Measurements from ENCODE around the gene ASPN.

ASPN gene

DNA sequence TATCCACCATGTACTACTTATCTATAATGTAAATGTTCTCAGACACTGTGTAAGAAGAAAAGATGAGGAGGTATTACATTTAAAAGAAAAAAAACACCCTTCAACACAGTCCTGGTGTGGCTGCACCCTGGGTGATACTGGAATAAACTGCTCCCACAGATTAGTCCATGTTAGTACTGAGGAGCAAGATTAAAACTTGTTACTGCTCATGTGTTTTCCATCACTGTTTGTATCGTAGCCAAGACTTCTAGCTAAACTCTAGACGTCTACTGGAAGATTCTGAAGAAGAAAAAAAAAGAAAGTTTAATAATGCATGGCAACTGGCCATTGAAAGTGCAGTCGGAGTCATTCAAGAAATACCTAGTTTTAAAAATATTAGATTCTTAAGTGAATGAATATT lies at the start of gene ASPN:
ASPN (minus strand) TSS at position 178 of the 400 bp plus-strand sequence.
- DNase-seq (ENCODE audit: low spot score) = peak; percentile 50

DNA sequence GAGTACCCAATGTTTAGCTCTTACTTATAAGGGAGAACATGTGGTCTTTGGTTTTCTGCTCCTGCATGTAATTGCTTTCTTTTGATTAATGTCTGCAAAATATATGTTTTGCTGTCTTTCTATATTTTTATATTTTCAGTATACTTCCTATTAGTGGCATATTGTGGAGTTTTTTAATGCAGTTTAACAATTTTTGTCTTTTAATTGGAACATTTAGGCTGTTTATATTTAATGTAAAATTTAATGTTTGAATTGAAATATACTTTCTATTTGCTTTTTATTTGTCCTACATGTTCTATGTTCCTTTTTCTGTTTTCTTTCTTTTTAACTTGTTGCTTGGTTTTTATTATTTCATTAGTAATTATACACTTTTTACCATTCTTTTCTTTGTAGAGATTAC lies 48.6 kb upstream of the ASPN start:
- no peak for DNase-seq (ENCODE audit: low spot score)

DNA sequence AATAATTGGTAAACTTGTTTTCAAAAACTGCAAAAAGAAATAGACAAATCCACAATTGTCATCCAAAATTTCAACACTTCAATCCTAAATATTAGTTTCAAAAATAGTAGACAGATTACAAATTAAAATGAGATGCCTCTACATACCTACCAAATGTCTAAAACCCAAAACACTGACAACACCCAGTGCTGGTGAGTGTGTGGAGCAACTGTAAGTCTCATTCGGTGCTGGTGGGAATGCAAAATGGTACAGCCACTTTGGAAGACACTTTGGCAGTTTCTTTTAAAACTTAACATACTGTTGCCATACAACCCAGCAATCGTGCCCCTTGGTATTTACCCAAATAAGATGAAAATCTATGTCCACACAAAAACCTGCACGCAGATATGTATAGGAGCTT lies 46.8 kb upstream of the ASPN start:
- DNase-seq (ENCODE audit: low spot score) = no peak

DNA sequence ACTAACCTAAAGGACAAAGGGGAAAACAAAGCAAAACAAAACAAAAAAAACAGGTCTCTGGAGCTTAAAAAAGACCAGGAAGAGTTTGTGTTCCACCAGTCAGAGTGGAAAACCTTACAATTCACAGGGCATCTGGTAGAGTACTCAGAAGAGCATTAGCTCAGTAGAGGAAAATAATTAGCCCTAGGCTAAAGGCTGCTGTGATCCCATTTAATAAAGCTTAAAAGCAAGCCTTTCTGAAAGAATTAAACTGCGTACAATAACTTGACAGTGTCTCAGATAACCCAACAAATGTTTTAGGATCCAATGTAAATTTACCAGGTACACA lies 46.2 kb upstream of the ASPN start:
- DNase-seq (ENCODE audit: low spot score) = no peak

DNA sequence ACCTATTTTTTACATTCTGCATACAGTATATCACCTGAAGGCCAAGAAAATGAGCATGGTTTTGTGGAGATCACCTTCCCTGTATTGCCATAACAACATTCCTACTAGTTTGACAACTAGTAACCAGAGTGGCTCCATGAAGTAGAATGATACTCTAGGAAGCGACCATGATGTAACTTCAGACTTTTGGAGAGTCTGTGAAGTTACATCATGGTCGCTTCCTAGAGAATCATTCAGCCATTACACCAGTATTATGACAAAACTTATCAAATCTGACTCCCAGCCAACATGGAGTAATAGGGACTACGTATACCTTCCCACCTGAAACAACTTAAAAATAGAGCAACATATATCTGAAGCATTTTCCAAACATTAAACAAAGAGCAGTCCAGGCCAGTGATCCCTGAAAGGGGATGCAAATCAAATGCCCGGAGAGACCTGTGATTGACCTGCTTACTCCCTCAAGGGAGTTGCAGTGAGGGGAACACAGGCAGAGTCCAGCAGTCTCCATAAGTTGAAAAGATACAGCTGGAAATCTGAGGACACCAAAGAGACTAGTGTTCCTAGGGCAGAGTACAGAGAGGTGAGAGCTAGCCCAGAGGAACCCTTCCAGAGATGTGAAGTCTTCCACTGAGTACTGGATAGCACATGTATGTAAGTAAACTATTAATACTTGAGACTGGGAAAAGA lies 45.7 kb upstream of the ASPN start:
- no peak for DNase-seq (ENCODE audit: low spot score)

DNA sequence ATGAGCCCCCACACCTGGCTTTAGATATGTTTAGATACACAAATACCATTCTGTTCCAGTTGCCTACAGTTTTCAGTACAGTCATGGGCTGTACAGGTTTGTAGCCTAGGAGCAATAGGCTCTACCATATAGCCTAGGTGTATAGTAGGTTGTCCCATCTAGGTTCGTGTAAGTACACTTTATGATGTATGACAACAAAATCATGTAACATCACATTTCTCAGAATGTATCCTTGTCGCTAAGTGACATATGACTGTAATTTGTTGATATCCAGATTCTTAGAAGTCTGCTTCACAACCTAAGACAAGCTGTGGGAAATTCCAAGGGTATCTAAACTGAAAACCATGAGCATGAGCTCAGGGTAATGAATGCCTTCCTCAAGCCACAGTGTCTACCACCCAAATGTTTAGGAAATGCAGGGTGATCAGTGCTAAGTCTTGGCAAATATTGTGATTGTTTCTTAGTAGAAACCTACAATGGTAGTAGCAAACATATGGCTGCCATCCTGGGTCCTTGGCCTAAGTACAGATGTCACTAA lies 45.1 kb upstream of the ASPN start:
- DNase-seq (ENCODE audit: low spot score) = no peak

DNA sequence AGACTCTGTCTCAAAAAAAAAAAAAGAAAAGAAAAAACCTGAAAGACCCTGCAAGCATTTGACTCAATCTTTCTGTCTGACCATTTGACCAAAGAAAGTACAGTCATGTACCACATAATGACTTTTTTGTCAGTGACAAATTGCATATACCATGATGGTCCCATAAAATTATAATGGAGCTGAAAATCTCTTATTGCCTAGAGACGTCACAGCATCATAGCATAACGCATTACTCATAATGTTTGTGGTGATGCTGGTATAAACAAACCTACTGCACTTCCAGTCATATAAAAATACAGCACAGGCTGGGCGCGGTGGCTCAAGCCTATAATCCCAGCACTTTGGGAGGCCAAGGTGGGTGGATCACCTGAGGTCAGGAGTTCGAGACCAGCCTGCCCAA lies 43.0 kb upstream of the ASPN start:
- no peak for DNase-seq (ENCODE audit: low spot score)

DNA sequence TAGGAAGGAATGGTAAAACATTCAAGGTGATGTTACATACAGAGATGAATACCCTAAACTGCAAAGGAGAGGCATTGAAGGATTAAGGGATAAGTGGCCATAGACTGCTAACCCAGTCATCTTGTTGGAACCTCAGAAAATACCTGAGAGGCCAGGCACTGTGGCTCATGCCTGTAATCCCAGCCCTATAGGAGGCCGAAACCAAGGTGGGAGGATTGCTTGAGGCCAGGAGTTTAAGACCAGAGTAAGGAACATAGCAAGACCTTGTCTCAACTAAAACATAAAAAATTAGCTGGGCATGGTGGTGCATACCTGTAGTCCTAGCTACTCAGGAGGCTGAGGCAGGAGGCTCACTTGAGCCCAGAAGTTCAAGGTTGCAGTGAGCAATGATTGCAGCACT lies 42.6 kb upstream of the ASPN start:
- DNase-seq (ENCODE audit: low spot score) = no peak

DNA sequence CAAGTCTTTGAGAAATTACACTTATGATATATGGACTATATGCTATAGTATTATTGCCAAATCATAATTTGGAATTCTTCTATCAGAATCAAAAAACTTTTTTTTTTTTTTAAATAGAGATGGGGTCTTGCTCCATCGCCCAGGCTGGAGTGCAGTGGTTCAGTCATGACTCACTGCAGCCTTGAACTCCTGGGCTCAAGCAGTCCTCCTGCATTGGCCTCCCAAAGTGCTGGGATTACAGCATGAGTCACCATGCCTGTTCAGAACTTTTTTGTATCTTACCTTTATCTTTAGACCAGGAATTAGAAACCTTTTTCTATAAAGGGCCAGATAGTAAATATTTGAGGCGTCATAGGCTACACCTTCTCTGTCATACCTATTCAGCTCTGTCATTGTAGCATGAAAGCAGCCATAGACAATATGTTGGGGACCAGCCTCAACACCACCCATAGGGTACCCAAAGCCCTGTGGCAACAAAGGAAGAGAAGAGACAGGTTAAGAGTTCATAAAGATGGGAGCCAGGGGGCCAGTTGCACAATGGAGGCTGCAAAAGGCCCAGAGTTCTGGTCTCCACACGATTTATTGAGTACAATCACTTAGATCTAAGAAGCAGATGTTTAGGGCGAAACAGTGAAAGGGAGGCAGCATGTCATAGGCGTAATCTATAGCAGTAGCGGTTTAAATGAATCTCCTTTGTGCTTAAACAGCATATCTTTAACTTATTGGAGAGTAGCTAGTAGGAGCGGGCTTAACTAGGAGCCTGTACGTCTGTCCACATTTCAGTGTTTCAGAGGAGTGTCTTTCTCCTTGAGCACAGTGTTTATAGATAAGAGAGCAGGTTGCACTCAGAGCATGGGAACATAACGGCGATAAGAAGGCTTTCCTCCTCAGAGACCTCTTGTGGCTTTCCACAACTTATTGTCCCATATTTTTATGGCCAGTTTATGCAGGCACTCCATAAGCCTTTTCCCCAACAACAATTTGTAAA lies 41.0 kb upstream of the ASPN start:
- DNase-seq (ENCODE audit: low spot score) = no peak

DNA sequence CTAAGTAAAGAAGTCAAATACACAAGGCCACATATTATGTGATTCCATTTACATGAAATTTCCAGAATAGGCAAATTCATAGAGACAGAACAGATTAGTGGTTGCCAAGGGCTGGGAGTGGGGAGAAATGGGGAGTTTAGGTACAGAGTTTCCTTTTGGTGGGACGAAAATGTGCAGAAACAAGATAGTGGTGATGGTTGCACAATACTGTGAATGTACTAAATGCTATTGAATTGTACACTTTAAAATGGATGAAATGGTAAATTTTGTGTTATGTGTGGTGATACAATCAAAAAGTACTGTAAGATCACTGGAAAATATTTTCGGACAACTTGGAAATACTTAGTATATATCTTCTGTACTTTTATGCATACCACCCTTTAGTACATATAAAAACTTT lies 38.5 kb upstream of the ASPN start:
- no peak for DNase-seq (ENCODE audit: low spot score)

DNA sequence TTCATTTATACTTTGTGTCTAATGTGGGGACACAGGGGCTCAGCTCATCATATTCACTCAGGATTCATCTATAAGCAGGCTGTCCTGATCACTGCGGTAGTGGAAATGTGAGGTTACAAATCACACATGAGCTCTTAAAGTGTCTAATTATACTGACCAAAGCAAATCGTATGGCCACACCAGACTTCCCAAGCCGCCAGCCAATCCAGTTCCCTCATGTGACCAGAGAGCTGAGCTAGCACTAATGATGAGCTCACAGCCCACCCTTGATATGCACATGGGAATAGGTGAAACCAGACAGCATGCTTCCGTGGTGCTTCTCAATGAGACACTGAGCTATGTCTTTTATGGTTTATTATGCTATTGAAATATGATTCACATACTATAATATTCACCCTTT lies 35.9 kb upstream of the ASPN start:
- DNase-seq (ENCODE audit: low spot score) = no peak

DNA sequence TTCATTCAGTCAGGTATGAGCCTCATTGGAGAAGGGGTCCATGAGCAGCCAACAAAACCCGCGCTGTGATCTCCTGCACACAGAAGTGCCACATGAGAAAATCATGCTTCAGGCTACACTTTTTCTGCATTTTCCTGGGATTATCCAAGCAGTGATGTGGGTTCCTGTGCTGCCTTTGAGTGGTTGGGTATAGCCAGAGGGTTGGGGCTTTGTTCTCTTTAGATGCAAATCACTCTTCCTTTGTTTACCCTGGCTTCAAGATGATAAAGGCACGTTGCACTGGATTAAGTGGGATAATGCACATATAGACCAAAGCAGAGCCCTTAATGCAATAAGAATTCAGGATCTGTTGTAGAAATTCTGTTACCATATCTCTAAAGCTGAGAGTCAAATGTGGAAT lies 34.7 kb upstream of the ASPN start:
- no peak for DNase-seq (ENCODE audit: low spot score)

DNA sequence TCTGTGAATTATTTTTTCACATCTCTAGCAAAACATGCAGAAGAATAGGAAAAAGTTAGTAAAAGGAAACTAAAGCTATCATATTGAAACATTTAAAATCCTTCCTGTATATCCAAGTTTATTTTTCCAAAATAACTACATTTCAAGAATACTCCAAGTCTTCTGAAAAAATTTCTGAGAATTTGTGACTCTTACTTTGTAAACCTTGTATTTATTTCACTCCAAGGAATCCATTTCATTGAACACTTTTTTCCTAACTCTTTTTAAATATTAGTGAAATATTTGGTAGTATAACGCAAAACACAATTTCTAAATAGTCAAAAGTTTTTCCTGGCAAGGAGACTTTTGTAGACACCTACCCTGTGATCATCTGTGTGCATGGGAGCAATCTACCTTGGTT lies 34.2 kb upstream of the ASPN start:
- DNase-seq (ENCODE audit: low spot score) = no peak

DNA sequence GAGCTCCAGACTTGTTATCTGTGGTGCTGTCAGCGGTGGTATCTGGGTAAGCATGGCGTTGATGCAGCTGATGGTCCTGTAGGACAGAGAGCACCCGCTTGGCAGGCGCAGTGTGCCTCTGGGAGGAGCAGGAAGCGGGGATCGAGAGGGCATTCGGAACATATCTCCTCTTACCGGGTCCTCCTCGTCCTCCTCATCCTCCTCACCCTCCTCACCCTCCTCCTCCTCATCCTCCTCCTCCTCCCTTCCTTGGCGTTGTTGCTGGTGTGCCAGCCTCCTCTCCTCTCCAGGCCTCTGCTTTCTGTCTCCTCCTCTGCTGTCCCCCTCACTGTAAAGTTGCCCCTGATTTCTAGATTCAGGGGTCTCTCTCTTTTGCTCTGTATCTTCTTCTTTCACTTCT lies 32.3 kb upstream of the ASPN start:
- DNase-seq (ENCODE audit: low spot score) = no peak

DNA sequence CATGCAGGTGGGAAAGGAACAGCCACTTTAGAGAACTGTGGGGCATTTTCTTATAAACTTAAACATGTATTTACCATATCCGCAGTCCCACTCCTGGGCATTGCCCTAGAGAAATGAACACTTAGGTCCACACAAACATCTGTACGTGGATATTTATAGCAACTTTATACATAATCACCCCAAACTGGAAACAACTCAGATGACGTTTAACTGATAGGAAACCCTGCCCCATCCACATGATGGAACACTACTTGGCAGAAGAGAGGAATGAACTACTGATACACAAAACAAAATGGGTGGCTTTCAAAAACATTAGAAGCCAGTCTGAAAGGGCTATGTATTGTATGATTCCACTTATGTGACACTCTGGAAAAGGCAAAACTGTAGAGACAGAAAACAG lies 31.0 kb upstream of the ASPN start:
- DNase-seq (ENCODE audit: low spot score) = no peak

DNA sequence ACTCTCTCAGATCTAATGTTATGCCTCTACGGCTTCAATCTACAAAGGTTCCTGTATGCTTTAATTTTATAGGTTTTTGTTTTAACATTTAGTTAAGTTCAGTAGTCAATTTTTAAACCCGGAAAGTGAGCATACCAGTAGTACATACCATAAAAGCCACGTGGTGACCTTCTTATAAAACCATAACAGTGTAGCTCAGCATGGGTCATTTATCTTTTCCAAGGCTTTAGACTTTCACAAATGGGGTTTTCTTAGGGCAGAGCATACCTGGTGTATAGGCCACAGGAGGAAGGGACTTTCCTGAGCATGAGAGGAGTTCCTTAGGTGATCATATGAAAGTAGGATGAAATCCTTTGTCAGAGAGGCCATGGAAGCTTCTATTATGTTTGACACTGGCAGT lies 30.3 kb upstream of the ASPN start:
- no peak for DNase-seq (ENCODE audit: low spot score)

DNA sequence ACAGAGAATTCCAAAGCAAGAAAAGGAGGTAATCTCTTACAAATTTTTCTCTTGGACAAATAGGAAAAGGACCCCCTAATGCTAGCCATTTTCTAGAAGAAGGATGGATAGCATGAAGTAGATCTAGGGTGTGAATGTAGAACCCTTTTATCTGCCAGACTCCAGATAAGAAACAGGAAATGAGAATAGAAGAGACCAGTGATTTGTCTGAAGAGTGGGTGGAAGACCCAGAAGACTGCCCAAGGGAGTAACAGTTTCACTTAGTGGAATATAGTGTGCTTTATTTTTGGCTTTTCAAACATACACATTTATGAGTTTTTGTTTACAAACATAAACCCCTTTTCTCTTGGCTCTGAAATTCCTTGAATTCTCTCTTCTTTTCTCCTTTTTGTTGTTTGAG lies 28.4 kb upstream of the ASPN start:
- no peak for DNase-seq (ENCODE audit: low spot score)

DNA sequence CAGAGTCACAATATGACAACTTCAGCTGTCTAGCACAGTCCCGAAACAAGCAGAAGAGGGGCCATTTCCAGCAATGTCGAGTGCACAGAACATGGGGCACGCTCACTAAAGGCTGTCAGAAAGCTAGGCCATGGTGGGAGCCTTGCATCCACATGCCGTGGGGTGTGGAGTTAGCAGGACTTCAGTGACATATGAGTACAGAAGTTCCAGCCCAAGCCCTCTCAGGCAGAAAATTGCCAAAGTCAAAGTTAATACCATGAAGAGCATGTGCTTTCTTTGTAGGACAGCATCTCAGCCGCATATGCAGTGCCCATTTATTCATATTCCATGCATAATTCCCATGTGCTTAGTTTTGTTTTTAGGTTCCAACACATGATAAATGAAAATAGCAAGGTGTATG lies 26.7 kb upstream of the ASPN start:
- DNase-seq (ENCODE audit: low spot score) = no peak

DNA sequence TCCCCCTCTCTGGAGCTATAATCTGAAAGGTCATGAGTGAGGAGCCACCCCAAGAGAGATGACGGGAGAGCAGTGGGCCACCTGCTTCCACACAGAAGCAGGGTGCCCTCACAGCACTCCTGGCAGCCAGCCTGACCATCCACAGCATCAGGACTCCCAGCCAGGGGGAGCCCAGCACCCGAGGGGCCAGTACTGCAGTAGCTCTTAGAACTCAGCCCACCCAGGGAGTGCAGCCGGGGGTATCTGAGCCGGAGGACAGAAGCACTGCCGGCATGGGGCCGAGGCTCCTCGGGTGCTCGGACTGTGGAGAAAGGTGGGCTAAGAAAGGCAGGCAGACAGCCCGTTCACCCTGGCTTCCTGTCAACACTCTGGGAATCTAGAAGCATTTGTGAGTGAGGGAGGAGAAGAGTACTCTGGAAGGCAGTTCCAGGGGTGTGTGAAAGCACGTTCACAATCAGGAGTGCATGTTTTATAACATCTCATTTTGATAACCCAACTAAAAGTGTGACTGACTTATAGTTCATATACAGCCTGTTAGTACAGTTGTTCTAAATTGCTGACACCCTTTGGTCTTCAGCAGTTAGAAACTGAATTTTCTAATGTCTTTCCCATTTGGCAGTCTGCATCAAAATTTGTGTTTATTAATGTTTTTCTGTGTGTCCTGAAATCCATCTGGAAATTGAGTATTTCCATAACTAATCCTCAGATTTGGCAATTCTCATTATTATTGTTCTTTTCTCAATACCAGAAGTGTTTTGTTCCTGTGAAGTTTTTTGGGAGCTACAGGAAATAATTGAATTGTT lies 25.9 kb upstream of the ASPN start:
- DNase-seq (ENCODE audit: low spot score) = no peak

DNA sequence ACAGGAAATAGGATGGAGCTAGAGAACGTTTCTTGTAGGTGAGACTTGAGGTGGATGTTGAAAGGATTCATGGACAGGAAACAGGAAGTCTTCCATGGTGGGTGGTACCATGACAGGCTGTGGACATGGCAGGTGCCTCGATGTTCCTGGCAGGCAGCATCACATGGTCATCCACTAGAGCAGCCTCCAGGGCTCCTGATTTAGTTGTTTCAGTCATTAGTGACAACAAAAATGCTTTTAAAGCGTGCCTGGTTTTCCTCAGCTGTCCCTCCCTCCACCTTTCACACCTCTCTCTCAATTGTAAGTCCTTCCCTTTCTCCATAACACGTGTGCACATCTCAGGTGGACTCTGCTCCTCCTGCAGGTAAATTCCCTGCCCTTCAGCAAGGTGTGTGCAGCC lies 25.2 kb upstream of the ASPN start:
- no peak for DNase-seq (ENCODE audit: low spot score)

DNA sequence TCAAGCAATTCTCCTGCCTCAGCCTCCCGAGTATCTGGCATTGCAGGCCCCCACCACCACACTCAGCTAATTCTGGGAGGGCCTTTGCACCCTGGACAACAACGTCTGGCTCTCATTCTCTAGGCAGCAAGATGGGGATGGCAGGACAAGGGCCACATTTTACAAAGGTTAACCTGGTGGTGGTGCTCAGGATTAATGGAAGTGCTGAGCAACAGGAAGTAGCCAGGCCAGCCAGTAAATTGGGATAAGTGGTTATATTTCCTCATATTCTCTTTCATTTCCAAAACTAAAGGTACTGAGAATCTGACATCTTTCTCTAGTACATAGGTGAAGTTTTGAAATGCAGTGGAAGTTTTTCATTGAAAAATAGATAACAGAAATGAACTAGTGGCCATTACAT lies 24.7 kb upstream of the ASPN start:
- no peak for DNase-seq (ENCODE audit: low spot score)

DNA sequence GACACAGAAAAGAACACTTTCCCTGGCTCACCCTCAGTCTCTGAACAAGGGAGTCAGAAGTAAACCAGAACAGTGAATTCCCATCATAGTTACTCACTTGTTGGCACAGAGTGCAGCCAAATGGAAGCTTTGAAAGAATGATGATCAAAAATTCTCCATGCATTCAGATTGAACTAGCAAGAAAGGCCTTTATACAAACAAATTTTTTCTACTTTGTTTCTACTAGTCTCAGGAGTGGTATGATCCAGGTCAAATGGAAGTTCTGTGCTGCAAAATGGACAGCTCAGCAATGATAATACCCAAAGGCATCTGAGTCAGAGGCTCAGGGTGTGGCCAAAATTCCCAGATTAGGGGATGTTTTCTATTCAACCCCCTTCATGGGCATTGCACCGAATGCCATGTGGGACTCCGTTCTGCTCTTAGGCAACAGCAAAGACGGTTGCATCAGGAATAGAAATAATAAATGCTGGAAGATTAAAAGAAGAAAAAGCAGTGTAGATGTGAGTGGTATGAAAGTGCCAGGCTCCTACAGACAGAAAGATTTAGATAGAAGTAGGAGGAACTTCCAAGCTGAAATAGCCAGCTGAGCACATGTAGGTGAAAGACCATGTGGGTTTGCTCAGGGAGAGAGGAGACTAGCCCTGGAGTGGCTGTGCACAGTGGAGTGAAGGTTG lies 24.0 kb upstream of the ASPN start:
- DNase-seq (ENCODE audit: low spot score) = peak; percentile 88

Data from AG08395 (cell line).